AG09309 (cell line): ENCODE measurements around the gene SSTR4.

Source experiments
- DNase-seq: peaks from one replicate; pipeline ENCODE4 v3.0.0-alpha.2; 2010; ENCODE audit warnings: low read depth
- H3K4me3 ChIP-seq: 2 replicates; pipeline ENCODE4 v1.5.1; 2011; ENCODE audit warnings: mild to moderate bottlenecking, low read depth, low read length, moderate library complexity; ENCODE audit not compliant: control insufficient read depth
- CTCF ChIP-seq: IDR thresholded peaks from 2 replicates; pipeline ENCODE4 v1.5.1; 2011; ENCODE audit warnings: mild to moderate bottlenecking, low read depth, low read length, inconsistent platforms; ENCODE audit not compliant: insufficient read depth, control insufficient read depth; ENCODE audit errors: missing control alignments

Gene SSTR4

GRCh38 chr20:23047001-23047737 lies 12.1 kb downstream of the SSTR4 start:
- DNase-seq = no peak
- no peak overlapping the region for H3K4me3 ChIP-seq
- no peak for TF ChIP-seq CTCF

GRCh38 chr20:23047738-23048214 lies 12.7 kb downstream of the SSTR4 start:
- H3K4me3 ChIP-seq = peak overlapping the region; percentile 18; the same call in 1 of the 2 replicates
- no peak for DNase-seq
- TF ChIP-seq CTCF = no peak

- DNase-seq = no peak
- peak overlapping the region; percentile 47 for H3K4me3 ChIP-seq
- peak; percentile 24 for TF ChIP-seq CTCF
Measured at GRCh38 chr20:23048283-23049200, 13.4 kb downstream of the SSTR4 start.

- H3K4me3 ChIP-seq = peak within 1 kb of the TSS; percentile 47
- DNase-seq = no peak
- no peak for TF ChIP-seq CTCF
Measured at GRCh38 chr20:23049201-23050075, 14.3 kb downstream of the SSTR4 start, which contains the start of gene THBD. THBD (minus strand) TSS chr20:23049672; CDS start chr20:23049504, 168 bp downstream.

- DNase-seq = no peak
- peak overlapping the region; percentile 47 for H3K4me3 ChIP-seq
- TF ChIP-seq CTCF = no peak
Measured at GRCh38 chr20:23050076-23050838, 15.1 kb downstream of the SSTR4 start.
